A549 (cell line): Measurements from ENCODE around the gene EIF3L. TPM values are rescaled to one million over a fixed set of nuclear protein-coding genes. Genes with fewer than 3 reads are reported as not detected.

Experiments
- ATAC-seq, 2 experiments: fragments of 200-7000 bp in 1 of 2; fragments of >200 bp in 1 of 2; cut with Nextera tagmentation in 1 of 2; cut with Tn5 transposase in 1 of 2; 3 replicates each; pipeline versions ENCODE4 v1.8.0 to v1.9.1; 2018 to 2020; ENCODE audit warnings: mild to moderate bottlenecking in 1 of 2, moderate library complexity in 1 of 2
- CTCF ChIA-PET: fragments of 300-600 bp; sonication (Branson Sonifier 250); formaldehyde crosslinking; extraction: SDS; loops from one replicate; lab custom pipeline; 2021; ENCODE audit warnings: antibody characterized with exemption, inconsistent platforms; lab: Yijun Ruan, JAX
- POLR2A ChIA-PET: fragments of 350-600 bp; formaldehyde crosslinking; extraction: SDS; loops from one replicate; lab custom pipeline; 2021; ENCODE audit warnings: antibody characterized with exemption, inconsistent platforms; lab: Yijun Ruan, JAX
- DNase-seq, 2 experiments: peaks; one replicate each; pipeline versions ENCODE4 v3.0.0 to v3.0.0-alpha.2; 2011 to 2016; ENCODE audit warnings: low read depth in 1 of 2, low spot score in 1 of 2
- FAIRE-seq: peaks from 2 replicates; lab custom pipeline; 2011; peaks lifted over from hg19 to GRCh38; lab: Jason Lieb, UNC
- H3K27ac ChIP-seq, 2 experiments: fragments of >200 bp; sonication (Bioruptor Twin); formaldehyde crosslinking; 3 replicates each; pipeline ENCODE4 v1.5.1; 2016 to 2017
- H3K4me1 ChIP-seq: fragments of >200 bp; sonication (Bioruptor Twin); formaldehyde crosslinking; 3 replicates; pipeline ENCODE4 v1.6.1; 2016
- H3K4me2 ChIP-seq: fragments of >200 bp; sonication (Bioruptor Twin); formaldehyde crosslinking; 3 replicates; pipeline ENCODE4 v1.6.1; 2016
- H3K4me3 ChIP-seq: fragments of >200 bp; sonication (Bioruptor Twin); formaldehyde crosslinking; 3 replicates; pipeline ENCODE4 v1.5.1; 2016
- H3K9me3 ChIP-seq: fragments of >200 bp; sonication (Bioruptor Twin); formaldehyde crosslinking; 3 replicates; pipeline ENCODE4 v1.6.1; 2016
- CBX8 ChIP-seq: fragments of 200-600 bp; sonication (generic); IDR thresholded peaks from 2 replicates; pipeline ENCODE4 v1.6.1; 2016
- CHD2 ChIP-seq: fragments of 150-350 bp; IDR thresholded peaks from 2 replicates; pipeline ENCODE4 v1.6.1; 2014; ENCODE audit warnings: low read length; ENCODE audit not compliant: partially characterized antibody
- EHMT2 ChIP-seq: fragments of 200-600 bp; sonication (generic); IDR thresholded peaks from 2 replicates; pipeline ENCODE4 v1.6.1; 2016; ENCODE audit warnings: antibody characterized with exemption, low read depth, mild to moderate bottlenecking, moderate library complexity
- FOXS1 ChIP-seq: fragments of 250-450 bp; sonication (Bioruptor Pico); IDR thresholded peaks from 2 replicates; pipeline ENCODE4 v1.5.0; 2020; ENCODE audit warnings: mild to moderate bottlenecking, moderate library complexity
- PHF8 ChIP-seq: fragments of 200-600 bp; sonication (generic); IDR thresholded peaks from 2 replicates; pipeline ENCODE4 v1.6.1; 2016; ENCODE audit warnings: low read depth, mild to moderate bottlenecking, antibody characterized with exemption, moderate library complexity, borderline replicate concordance
- POLR2AphosphoS2 ChIP-seq: conservative IDR thresholded peaks from 2 replicates; pipeline ENCODE4 v1.6.1; 2012; ENCODE audit warnings: low read length, improper control_type of control experiment, inconsistent platforms
- RAD21 ChIP-seq, 2 experiments: fragments of >200 bp in 1 of 2; sonication (Bioruptor Twin) in 1 of 2; formaldehyde crosslinking in 1 of 2; IDR thresholded peaks in 1 of 2; conservative IDR thresholded peaks in 1 of 2; 2 replicates in 1 of 2; 3 replicates in 1 of 2; pipeline ENCODE4 v1.6.1; 2012 to 2018; ENCODE audit warnings: inconsistent platforms in 1 of 2
- RFX5 ChIP-seq: fragments of 450-650 bp; IDR thresholded peaks from 2 replicates; pipeline ENCODE4 v1.7.1; 2014; ENCODE audit warnings: antibody characterized with exemption, mild to moderate bottlenecking, moderate library complexity
- TFCP2L1 ChIP-seq: fragments of 250-450 bp; sonication (Bioruptor Pico); IDR thresholded peaks from 2 replicates; pipeline ENCODE4 v1.5.0; 2021; ENCODE audit warnings: mild to moderate bottlenecking
- WGBS: methylation state at CpG from one replicate; pipeline ENCODE4 v1.1.6; 2017; ENCODE audit errors: missing lambda C conversion rate; 5-methylcytosine and 5-hydroxymethylcytosine counted together
- polyA plus RNA-seq, 4 experiments: library from polyadenylated mRNA; depleted of rRNA in 3 of 4; stranded (reverse); fragments of >200 nt; fragmentation: RNase III in 1 of 4; extraction: RNeasy Plus Mini Kit Qiagen cat#74134 plus additional on column Dnase treatment in 1 of 4; gene quantifications; 2 replicates in 3 of 4; 3 replicates in 1 of 4; pipeline ENCODE4 v1.2.3, GENCODE V29; 2011 to 2017
- TF ChIP-seq, protein P1 (sequence below): fragments of 200-600 bp; sonication (generic); IDR thresholded peaks from 2 replicates; pipeline ENCODE4 v1.6.1; 2016; ENCODE audit warnings: antibody characterized with exemption, mild to moderate bottlenecking, moderate library complexity
- TF ChIP-seq, protein P2 (sequence below): fragments of 450-650 bp; IDR thresholded peaks from 2 replicates; pipeline ENCODE4 v1.6.1; 2014; ENCODE audit warnings: antibody characterized with exemption
- TF ChIP-seq, protein P3 (sequence below): IDR thresholded peaks from 2 replicates; pipeline ENCODE4 v1.6.1; 2012; ENCODE audit warnings: low read depth, borderline replicate concordance
- TF ChIP-seq, protein P4 (sequence below): IDR thresholded peaks from 2 replicates; pipeline ENCODE4 v1.6.1; 2012
- TF ChIP-seq, protein P5 (sequence below): fragments of >200 bp; sonication (Bioruptor Twin); formaldehyde crosslinking; IDR thresholded peaks from 3 replicates; pipeline ENCODE4 v1.5.1; 2016

EIF3L gene
- polyA plus RNA-seq, 2 of the 4 experiments (the other 2 are of a cell fraction): 218 to 423 TPM

DNA sequence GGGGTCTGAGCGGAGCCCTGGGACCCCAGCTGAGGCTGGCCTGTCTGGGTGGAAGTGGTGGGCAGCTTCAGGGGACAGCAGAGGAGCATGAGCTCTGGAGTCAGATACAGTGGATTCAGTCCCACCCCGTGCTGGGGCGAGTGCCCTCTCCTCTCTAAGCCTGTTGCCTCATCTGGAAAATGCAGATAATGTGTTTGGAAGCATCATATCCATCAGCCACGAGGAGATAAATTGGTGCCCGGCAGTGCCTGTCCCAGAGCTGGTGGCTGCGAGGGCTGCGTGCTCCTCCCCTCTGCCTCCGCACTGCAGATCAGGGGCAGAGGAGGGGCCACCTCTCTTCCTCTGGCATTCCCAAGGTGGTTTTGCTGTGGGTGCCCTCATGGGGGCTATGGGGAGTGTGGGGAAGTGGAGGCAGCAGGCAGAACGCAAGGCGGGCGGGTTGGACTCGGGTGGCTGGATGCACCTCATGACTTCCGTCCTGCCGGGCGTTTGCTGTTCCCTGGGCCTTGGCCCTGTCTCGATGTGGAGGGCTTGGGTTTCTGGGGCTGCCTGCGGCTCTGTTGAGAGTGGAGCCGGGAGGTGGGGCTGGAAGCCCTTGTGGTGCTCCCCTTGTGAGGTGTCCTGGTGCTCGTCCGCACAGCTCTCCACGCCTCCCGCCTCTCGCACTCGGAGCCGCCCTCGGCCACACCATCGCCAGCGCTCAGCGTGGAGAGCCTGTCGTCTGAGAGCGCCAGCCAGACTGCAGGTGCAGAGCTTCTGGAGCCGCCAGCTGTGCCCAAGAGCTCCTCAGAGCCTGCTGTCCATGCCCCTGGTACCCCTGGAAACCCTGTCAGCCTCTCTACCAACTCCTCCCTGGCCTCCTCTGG lies 77.8 kb downstream of the EIF3L start:
- 93% methylated on average over 24 of the region's 32 CpGs for WGBS
- Histone ChIP-seq H3K4me1 (no peaks in the 10 kb centered on the region), H3K9me3 (no peaks in the 10 kb centered on the region), H3K27ac (no peak overlapping the region), H3K4me3 (no peak overlapping the region), H3K4me2 (no peak overlapping the region)
- no peak for DNase-seq
- no peak for TF ChIP-seq CBX8
- TF ChIP-seq POLR2AphosphoS2: no peak
- TF ChIP-seq, protein P1, sequence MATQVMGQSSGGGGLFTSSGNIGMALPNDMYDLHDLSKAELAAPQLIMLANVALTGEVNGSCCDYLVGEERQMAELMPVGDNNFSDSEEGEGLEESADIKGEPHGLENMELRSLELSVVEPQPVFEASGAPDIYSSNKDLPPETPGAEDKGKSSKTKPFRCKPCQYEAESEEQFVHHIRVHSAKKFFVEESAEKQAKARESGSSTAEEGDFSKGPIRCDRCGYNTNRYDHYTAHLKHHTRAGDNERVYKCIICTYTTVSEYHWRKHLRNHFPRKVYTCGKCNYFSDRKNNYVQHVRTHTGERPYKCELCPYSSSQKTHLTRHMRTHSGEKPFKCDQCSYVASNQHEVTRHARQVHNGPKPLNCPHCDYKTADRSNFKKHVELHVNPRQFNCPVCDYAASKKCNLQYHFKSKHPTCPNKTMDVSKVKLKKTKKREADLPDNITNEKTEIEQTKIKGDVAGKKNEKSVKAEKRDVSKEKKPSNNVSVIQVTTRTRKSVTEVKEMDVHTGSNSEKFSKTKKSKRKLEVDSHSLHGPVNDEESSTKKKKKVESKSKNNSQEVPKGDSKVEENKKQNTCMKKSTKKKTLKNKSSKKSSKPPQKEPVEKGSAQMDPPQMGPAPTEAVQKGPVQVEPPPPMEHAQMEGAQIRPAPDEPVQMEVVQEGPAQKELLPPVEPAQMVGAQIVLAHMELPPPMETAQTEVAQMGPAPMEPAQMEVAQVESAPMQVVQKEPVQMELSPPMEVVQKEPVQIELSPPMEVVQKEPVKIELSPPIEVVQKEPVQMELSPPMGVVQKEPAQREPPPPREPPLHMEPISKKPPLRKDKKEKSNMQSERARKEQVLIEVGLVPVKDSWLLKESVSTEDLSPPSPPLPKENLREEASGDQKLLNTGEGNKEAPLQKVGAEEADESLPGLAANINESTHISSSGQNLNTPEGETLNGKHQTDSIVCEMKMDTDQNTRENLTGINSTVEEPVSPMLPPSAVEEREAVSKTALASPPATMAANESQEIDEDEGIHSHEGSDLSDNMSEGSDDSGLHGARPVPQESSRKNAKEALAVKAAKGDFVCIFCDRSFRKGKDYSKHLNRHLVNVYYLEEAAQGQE: no peak
- no peak for TF ChIP-seq FOXS1
- TF ChIP-seq, protein P2, sequence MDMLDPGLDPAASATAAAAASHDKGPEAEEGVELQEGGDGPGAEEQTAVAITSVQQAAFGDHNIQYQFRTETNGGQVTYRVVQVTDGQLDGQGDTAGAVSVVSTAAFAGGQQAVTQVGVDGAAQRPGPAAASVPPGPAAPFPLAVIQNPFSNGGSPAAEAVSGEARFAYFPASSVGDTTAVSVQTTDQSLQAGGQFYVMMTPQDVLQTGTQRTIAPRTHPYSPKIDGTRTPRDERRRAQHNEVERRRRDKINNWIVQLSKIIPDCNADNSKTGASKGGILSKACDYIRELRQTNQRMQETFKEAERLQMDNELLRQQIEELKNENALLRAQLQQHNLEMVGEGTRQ: no peak
- TF ChIP-seq TFCP2L1 (CRISPR knock-in tag): no peak
- TF ChIP-seq, protein P3, sequence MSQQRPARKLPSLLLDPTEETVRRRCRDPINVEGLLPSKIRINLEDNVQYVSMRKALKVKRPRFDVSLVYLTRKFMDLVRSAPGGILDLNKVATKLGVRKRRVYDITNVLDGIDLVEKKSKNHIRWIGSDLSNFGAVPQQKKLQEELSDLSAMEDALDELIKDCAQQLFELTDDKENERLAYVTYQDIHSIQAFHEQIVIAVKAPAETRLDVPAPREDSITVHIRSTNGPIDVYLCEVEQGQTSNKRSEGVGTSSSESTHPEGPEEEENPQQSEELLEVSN: no peak
- TF ChIP-seq, protein P4, sequence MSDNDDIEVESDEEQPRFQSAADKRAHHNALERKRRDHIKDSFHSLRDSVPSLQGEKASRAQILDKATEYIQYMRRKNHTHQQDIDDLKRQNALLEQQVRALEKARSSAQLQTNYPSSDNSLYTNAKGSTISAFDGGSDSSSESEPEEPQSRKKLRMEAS: no peak
- no peak for TF ChIP-seq PHF8
- no peak for TF ChIP-seq RFX5
- no peak for TF ChIP-seq CHD2
- TF ChIP-seq, protein P5, sequence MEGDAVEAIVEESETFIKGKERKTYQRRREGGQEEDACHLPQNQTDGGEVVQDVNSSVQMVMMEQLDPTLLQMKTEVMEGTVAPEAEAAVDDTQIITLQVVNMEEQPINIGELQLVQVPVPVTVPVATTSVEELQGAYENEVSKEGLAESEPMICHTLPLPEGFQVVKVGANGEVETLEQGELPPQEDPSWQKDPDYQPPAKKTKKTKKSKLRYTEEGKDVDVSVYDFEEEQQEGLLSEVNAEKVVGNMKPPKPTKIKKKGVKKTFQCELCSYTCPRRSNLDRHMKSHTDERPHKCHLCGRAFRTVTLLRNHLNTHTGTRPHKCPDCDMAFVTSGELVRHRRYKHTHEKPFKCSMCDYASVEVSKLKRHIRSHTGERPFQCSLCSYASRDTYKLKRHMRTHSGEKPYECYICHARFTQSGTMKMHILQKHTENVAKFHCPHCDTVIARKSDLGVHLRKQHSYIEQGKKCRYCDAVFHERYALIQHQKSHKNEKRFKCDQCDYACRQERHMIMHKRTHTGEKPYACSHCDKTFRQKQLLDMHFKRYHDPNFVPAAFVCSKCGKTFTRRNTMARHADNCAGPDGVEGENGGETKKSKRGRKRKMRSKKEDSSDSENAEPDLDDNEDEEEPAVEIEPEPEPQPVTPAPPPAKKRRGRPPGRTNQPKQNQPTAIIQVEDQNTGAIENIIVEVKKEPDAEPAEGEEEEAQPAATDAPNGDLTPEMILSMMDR: no peak
- CTCF ChIA-PET: interaction anchor here (1.4 to 2.2 kb wide), 3 partner anchors 11 to 109 kb away, joined by 4 to 8 read pairs (median 5); no protein-coding TSS in a partner anchor
- ATAC-seq: no peak
- POLR2A ChIA-PET: interaction anchor here (0.5 kb wide), 1 partner anchor 53 kb away, joined by 3 read pairs; no protein-coding TSS in a partner anchor
- no peak for FAIRE-seq

DNA sequence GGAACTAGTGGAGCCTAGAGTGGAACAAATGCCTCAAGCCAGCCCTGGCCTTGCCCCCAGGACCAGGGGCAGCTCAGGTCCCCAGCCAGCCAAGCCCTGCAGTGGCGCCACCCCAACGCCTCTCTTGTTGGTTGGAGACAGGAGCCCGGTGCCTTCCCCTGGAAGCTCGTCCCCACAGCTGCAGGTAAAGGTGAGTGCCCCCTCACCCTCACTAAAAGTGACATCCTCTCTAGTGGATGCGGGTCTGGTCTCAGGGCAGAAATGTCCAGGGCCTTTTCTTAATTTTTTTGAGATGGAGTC lies 78.4 kb downstream of the EIF3L start:
- POLR2A ChIA-PET: no interaction called here
- TF ChIP-seq RAD21 (conservative IDR thresholded peaks at IDR 0.05 in 1 of 2, IDR thresholded peaks at IDR 0.05 in 1 of 2) (no peak), EHMT2 (no peak)
- no peak for DNase-seq

More for the DNA sequence above, 78.4 kb downstream of the EIF3L start:
- H3K27ac ChIP-seq: no peak overlapping the region
- no peak overlapping the region for H3K4me3 ChIP-seq
- no peaks in the 10 kb centered on the region for H3K4me1 ChIP-seq
- WGBS: 100% methylated on average over 3 of the region's 5 CpGs
- no peak for FAIRE-seq
- no peaks in the 10 kb centered on the region for H3K9me3 ChIP-seq
- CTCF ChIA-PET: interaction anchor here (1.4 to 1.5 kb wide), 2 partner anchors 12 to 40 kb away, joined by 4 to 5 read pairs; no protein-coding TSS in a partner anchor
- H3K4me2 ChIP-seq: no peak overlapping the region
- no peak for ATAC-seq
